ENCODE measurements around the gene ARHGEF2.
"Not testable (repeated sequence)": the region's sequence is repeated elsewhere in the genome, so short reads cannot be mapped to it uniquely, and the experiment has no call there.

The ARHGEF2 gene

GRCh38 chr1:155990005-155990739, 11.8 kb upstream of the ARHGEF2 start:
- no peak for DNase-seq

GRCh38 chr1:155989242-155990004, 11.1 kb upstream of the ARHGEF2 start:
- peak; percentile 79 for DNase-seq

GRCh38 chr1:155984903-155985645, 6.7 kb upstream of the ARHGEF2 start:
- not testable (repeated sequence) for DNase-seq

- DNase-seq = no peak
Measured at GRCh38 chr1:155984341-155984740, 6.0 kb upstream of the ARHGEF2 start.

- DNase-seq = no peak
Measured at GRCh38 chr1:155983191-155984024, 5.1 kb upstream of the ARHGEF2 start.

- no peak for DNase-seq
Measured at GRCh38 chr1:155982106-155982505, 3.8 kb upstream of the ARHGEF2 start.

GRCh38 chr1:155981266-155982088, 3.1 kb upstream of the ARHGEF2 start:
- DNase-seq = peak; percentile 40

- no peak for DNase-seq
Measured at GRCh38 chr1:155979597-155980343, 1.4 kb upstream of the ARHGEF2 start.

GRCh38 chr1:155978973-155979429, 654 bp upstream of the ARHGEF2 start:
- peak; percentile 27 for DNase-seq

- DNase-seq = peak; percentile 78
Measured at GRCh38 chr1:155977690-155978324, 540 bp downstream of the ARHGEF2 start.

GRCh38 chr1:155976913-155977689, 1.2 kb downstream of the ARHGEF2 start:
- peak; percentile 28 for DNase-seq

- peak; percentile 62 for DNase-seq
Measured at GRCh38 chr1:155976062-155976912, 2.1 kb downstream of the ARHGEF2 start.

- DNase-seq = no peak
Measured at GRCh38 chr1:155975375-155976061, 2.8 kb downstream of the ARHGEF2 start.

- DNase-seq = no peak
Measured at GRCh38 chr1:155974208-155975115, 3.9 kb downstream of the ARHGEF2 start.

GRCh38 chr1:155973723-155974122, 4.6 kb downstream of the ARHGEF2 start:
- no peak for DNase-seq

GRCh38 chr1:155971910-155972809, 6.2 kb downstream of the ARHGEF2 start:
- DNase-seq = no peak
